Testis (tissue), 2 donors: ENCODE measurements around the gene MAGOH.

Experiments
- POLR2A ChIP-seq: fragments of 450-650 bp; IDR thresholded peaks from one replicate; pipeline ENCODE4 v1.6.1; 2017; ENCODE audit warnings: antibody characterized with exemption, mild to moderate bottlenecking, moderate library complexity
- TF ChIP-seq, protein P1 (sequence below), 3 experiments: fragments of 450-650 bp in 2 of 3; fragments of 200-600 bp in 1 of 3; sonication (generic) in 1 of 3; IDR thresholded peaks; one replicate each; pipeline ENCODE4 v1.5.1; 2016 to 2019; ENCODE audit warnings: antibody characterized with exemption in 3 of 3, mild to moderate bottlenecking in 2 of 3, moderate library complexity in 1 of 3

DNA sequence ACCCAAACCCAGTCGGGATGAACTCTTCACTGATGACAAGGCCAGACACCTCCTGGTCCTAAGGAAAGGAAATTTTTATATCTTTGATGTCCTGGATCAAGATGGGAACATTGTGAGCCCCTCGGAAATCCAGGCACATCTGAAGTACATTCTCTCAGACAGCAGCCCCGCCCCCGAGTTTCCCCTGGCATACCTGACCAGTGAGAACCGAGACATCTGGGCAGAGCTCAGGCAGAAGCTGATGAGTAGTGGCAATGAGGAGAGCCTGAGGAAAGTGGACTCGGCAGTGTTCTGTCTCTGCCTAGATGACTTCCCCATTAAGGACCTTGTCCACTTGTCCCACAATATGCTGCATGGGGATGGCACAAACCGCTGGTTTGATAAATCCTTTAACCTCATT, 28.0 kb downstream of the MAGOH start:
- TF ChIP-seq POLR2A = no peak
- TF ChIP-seq, protein P1, sequence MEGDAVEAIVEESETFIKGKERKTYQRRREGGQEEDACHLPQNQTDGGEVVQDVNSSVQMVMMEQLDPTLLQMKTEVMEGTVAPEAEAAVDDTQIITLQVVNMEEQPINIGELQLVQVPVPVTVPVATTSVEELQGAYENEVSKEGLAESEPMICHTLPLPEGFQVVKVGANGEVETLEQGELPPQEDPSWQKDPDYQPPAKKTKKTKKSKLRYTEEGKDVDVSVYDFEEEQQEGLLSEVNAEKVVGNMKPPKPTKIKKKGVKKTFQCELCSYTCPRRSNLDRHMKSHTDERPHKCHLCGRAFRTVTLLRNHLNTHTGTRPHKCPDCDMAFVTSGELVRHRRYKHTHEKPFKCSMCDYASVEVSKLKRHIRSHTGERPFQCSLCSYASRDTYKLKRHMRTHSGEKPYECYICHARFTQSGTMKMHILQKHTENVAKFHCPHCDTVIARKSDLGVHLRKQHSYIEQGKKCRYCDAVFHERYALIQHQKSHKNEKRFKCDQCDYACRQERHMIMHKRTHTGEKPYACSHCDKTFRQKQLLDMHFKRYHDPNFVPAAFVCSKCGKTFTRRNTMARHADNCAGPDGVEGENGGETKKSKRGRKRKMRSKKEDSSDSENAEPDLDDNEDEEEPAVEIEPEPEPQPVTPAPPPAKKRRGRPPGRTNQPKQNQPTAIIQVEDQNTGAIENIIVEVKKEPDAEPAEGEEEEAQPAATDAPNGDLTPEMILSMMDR (IDR thresholded peaks at IDR 0.05) = no peak
